CD4-positive, alpha-beta T cell (primary cell): ENCODE data around the gene MRPS18A. TPM values are rescaled to one million over a fixed set of nuclear protein-coding genes. Genes with fewer than 3 reads are reported as not detected.

Experiments
- ATAC-seq: fragments of 200-7000 bp; cut with Tn5 transposase; one replicate; pipeline ENCODE4 v1.10.0; 2022; ENCODE audit warnings: mild to moderate bottlenecking; ENCODE audit not compliant: poor library complexity
- CTCF ChIA-PET: fragments of 350-600 bp; sonication (Branson Sonifier 250); formaldehyde crosslinking; loops from one replicate; lab custom pipeline; 2021; ENCODE audit warnings: antibody characterized with exemption, inconsistent platforms; lab: Charles Lee
- POLR2A ChIA-PET: fragments of 350-600 bp; sonication (Branson Sonifier 250); formaldehyde crosslinking; loops from one replicate; lab custom pipeline; 2021; ENCODE audit warnings: antibody characterized with exemption, inconsistent platforms; lab: Charles Lee
- DNase-seq, 14 experiments: peaks; one replicate each; pipeline ENCODE4 v3.0.0-alpha.2; 2013 to 2020; ENCODE audit warnings: mixed read lengths in 2 of 14
- H3K27ac ChIP-seq, 2 donors: one replicate each; pipeline versions ENCODE4 v1.5.1 to v1.7.0; 2013; ENCODE audit warnings: low read length in 2 of 2, low read depth in 1 of 2, mild to moderate bottlenecking in 1 of 2
- H3K27me3 ChIP-seq, 2 experiments: 1 replicate in 1 of 2; 2 replicates in 1 of 2; pipeline versions ENCODE4 v1.6.1 to v1.7.0; 2013; ENCODE audit warnings: low read length in 2 of 2, control low read depth in 1 of 2, mild to moderate bottlenecking in 1 of 2, moderate library complexity in 1 of 2; ENCODE audit not compliant: insufficient read depth in 2 of 2, control insufficient read depth in 1 of 2
- H3K36me3 ChIP-seq: one replicate; pipeline ENCODE4 v1.6.1; 2013; ENCODE audit warnings: low read length, control low read depth; ENCODE audit not compliant: insufficient read depth
- H3K4me1 ChIP-seq: one replicate; pipeline ENCODE4 v1.6.1; 2013; ENCODE audit warnings: low read length, control low read depth; ENCODE audit not compliant: insufficient read depth
- H3K4me3 ChIP-seq: one replicate; pipeline ENCODE4 v1.5.1; 2013; ENCODE audit warnings: mild to moderate bottlenecking, low read length, moderate library complexity
- H3K9me3 ChIP-seq, 2 experiments: 1 replicate in 1 of 2; 2 replicates in 1 of 2; pipeline versions ENCODE4 v1.6.1 to v1.7.0; 2013; ENCODE audit warnings: low read length in 2 of 2, mild to moderate bottlenecking in 2 of 2, control low read depth in 1 of 2, moderate library complexity in 1 of 2; ENCODE audit not compliant: control insufficient read depth in 1 of 2, insufficient read depth in 1 of 2
- H3K27ac Mint-ChIP-seq: one replicate; pipeline ENCODE4 v1.8.0; 2020; ENCODE audit warnings: mixed read lengths
- H3K27me3 Mint-ChIP-seq: one replicate; pipeline ENCODE4 v1.8.0; 2021; ENCODE audit warnings: mixed read lengths
- H3K36me3 Mint-ChIP-seq: one replicate; pipeline ENCODE4 v1.8.0; 2021; ENCODE audit warnings: low read depth, mixed read lengths
- H3K4me1 Mint-ChIP-seq: one replicate; pipeline ENCODE4 v1.8.0; 2021; ENCODE audit warnings: low read depth, mixed read lengths
- H3K4me3 Mint-ChIP-seq: one replicate; pipeline ENCODE4 v1.8.0; 2020; ENCODE audit warnings: mild to moderate bottlenecking, mixed read lengths
- H3K9me3 Mint-ChIP-seq: one replicate; pipeline ENCODE4 v1.8.0; 2020; ENCODE audit warnings: mixed read lengths
- intact Hi-C, 2 experiments: fragments of 100-400 bp; cut with DNase I in 1 of 2; cut with micrococcal nuclease in 1 of 2; formaldehyde crosslinking; loops; one replicate each; pipeline versions ENCODE4 v1.15.1 to v1.9.0; 2023 to 2025; cut with DNase I, micrococcal nuclease
- total RNA-seq, 174 experiments: library from RNA in 2 of 174; stranded (reverse) in 2 of 174; gene quantifications; one replicate each; pipeline ENCODE4 v1.2.3 and lab custom pipeline; 2021 to 2026
- TF ChIP-seq, protein P1 (sequence below): fragments of 200-600 bp; IDR thresholded peaks from one replicate; pipeline ENCODE4 v1.8.0; 2022; ENCODE audit warnings: antibody characterized with exemption, mild to moderate bottlenecking

The MRPS18A gene
- total RNA-seq, 2 experiments from 2014 or later, result 26.1 to 27.7 TPM

GRCh38 chr6:43687079-43687436, 533 bp downstream of the MRPS18A start:
- Histone ChIP-seq H3K4me1 (peaks cover 33% of the 10 kb centered on the region), H3K27ac (peak overlapping the region; percentile 56 to 65), H3K9me3 (no peaks in the 10 kb centered on the region), H3K27me3 (no peaks in the 10 kb centered on the region), H3K36me3 (peaks cover 20% of the 10 kb centered on the region), H3K4me3 (peak overlapping the region; percentile 75)
- intact Hi-C loops, result loop anchor here in 1 of 2 experiments (5.0 kb wide), 2 partner anchors 1910 to 1950 kb away; partner anchors contain the start of genes FRS3 and TFEB
- Mint-ChIP-seq H3K36me3 (peaks cover 27% of the 10 kb centered on the region), H3K4me1 (peaks cover 57% of the 10 kb centered on the region), H3K4me3 (peak overlapping the region; percentile 96), H3K27me3 (no peaks in the 10 kb centered on the region), H3K9me3 (no peaks in the 10 kb centered on the region), H3K27ac (peak overlapping the region; percentile 83)
- TF ChIP-seq, protein P1, sequence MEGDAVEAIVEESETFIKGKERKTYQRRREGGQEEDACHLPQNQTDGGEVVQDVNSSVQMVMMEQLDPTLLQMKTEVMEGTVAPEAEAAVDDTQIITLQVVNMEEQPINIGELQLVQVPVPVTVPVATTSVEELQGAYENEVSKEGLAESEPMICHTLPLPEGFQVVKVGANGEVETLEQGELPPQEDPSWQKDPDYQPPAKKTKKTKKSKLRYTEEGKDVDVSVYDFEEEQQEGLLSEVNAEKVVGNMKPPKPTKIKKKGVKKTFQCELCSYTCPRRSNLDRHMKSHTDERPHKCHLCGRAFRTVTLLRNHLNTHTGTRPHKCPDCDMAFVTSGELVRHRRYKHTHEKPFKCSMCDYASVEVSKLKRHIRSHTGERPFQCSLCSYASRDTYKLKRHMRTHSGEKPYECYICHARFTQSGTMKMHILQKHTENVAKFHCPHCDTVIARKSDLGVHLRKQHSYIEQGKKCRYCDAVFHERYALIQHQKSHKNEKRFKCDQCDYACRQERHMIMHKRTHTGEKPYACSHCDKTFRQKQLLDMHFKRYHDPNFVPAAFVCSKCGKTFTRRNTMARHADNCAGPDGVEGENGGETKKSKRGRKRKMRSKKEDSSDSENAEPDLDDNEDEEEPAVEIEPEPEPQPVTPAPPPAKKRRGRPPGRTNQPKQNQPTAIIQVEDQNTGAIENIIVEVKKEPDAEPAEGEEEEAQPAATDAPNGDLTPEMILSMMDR, result no peak
- ATAC-seq (no peak), DNase-seq (no peak)
- POLR2A ChIA-PET, result interaction anchor here (1.3 to 2.2 kb wide), 2 partner anchors 51 to 57 kb away, joined by 4 to 8 read pairs; partner anchors contain the start of gene GTPBP2
- CTCF ChIA-PET, result interaction anchor here (3.3 kb wide), 1 partner anchor 19 kb away, joined by 16 read pairs; no protein-coding TSS in a partner anchor

DNA sequence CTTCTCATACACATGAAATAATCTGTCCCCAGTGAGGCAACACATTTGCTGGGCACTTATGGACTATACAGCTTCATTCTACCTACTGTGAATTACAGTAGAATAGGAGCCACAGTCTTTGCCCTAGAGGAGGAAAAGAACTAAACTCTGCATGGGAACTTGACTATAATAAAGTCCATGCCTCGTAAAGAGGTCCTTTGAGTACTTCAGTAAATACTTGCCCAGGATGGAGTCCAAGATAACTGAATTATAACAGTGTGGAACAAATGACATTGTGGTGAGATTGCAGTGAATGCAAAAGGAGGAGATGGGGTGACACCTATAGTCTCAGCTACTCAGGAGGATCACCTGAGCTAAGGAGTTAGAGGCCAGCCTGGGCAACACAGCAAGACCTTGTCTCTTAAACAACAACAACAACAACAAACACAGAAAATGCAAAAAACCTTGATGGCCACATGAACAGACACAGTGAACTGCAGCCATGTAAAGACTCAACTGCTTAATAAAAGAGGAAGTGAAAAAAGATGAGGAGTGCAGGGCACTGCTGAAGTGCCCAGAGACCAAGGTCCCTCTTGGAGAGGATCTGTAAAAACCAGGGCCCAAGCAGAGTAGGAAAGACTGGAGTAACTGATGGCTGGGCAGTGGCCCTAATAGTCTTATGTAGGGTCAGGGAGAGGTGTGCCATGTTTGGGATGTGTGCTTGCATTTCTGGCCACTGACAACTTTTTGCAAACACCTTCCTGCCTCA, 3.7 kb downstream of the MRPS18A start:
- H3K4me3 Mint-ChIP-seq, result peak overlapping the region; percentile 31
- DNase-seq (no peak), ATAC-seq (no peak)
- intact Hi-C loops, result no loop called here
- Histone ChIP-seq H3K9me3 (no peaks in the 10 kb centered on the region), H3K27ac (no peak overlapping the region), H3K4me3 (no peak overlapping the region), H3K36me3 (peaks cover 50% of the 10 kb centered on the region), H3K4me1 (peaks cover 33% of the 10 kb centered on the region), H3K27me3 (no peaks in the 10 kb centered on the region)
- peaks cover 57% of the 10 kb centered on the region for H3K4me1 Mint-ChIP-seq
- H3K9me3 Mint-ChIP-seq, result no peaks in the 10 kb centered on the region
- TF ChIP-seq, protein P1, result no peak
- POLR2A ChIA-PET, result no interaction called here
- CTCF ChIA-PET, result no interaction called here
- H3K36me3 Mint-ChIP-seq, result peaks cover 57% of the 10 kb centered on the region
- no peaks in the 10 kb centered on the region for H3K27me3 Mint-ChIP-seq
- H3K27ac Mint-ChIP-seq, result no peak overlapping the region

DNA sequence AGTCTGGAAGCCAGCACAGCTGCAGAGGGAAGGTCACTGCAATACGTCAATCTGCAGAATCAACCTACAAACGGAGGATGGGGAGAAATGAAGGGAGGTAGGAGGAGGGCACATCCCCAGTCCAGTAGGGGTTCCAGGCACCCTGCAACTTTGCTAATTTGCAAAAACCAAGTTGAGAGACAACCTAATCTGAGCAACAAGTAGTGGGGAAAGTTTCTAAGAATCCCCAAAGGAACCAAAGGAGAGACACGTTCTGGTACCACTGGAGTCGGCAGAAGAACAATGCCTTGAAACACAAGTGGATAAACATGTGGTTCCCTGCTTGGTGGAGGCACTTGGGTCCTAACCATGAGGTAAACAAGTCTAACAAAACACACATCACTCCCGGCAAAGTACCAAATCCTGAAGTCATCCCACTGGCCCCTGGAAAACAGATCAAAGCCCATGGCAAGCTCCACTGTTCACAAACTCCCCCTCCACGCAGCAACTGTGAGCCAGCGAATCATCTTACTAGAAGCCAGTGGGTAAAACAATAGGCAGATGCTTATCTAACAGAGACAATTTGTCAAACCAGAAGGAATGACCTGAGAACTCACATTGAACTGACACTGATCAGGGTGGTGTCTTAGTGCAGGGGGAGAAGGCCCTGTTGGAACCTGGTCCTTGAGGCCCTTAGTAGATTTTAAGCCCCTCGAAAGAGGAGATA, 4.7 kb downstream of the MRPS18A start:
- peaks cover 60% of the 10 kb centered on the region for H3K36me3 ChIP-seq
- ATAC-seq (no peak), DNase-seq (no peak)
- ChIA-PET CTCF (no interaction called here), POLR2A (no interaction called here)
- H3K4me3 ChIP-seq, result no peak overlapping the region
- no peaks in the 10 kb centered on the region for H3K27me3 Mint-ChIP-seq
- H3K4me3 Mint-ChIP-seq, result no peak overlapping the region
- no peak overlapping the region for H3K27ac ChIP-seq
- TF ChIP-seq, protein P1, result no peak
- H3K4me1 ChIP-seq, result peaks cover 28% of the 10 kb centered on the region
- peaks cover 51% of the 10 kb centered on the region for H3K4me1 Mint-ChIP-seq
- H3K9me3 Mint-ChIP-seq, result no peaks in the 10 kb centered on the region
- H3K27ac Mint-ChIP-seq, result peak overlapping the region; percentile 13
- H3K36me3 Mint-ChIP-seq, result peaks cover 66% of the 10 kb centered on the region
- no peaks in the 10 kb centered on the region for H3K27me3 ChIP-seq
- H3K9me3 ChIP-seq, result no peaks in the 10 kb centered on the region
- intact Hi-C loops, result no loop called here
